H1 (cell line): ENCODE results near the gene LRTM1. TPM values are rescaled to one million over a fixed set of nuclear protein-coding genes. Genes with fewer than 3 reads are reported as not detected.

Experiments
- CTCF ChIA-PET: fragments of 300-600 bp; sonication (Branson Sonifier 250); formaldehyde crosslinking; loops from one replicate; lab custom pipeline; 2021; ENCODE audit not compliant: partially characterized antibody; lab: Charles Lee
- POLR2A ChIA-PET: fragments of 300-600 bp; sonication (Branson Sonifier 250); formaldehyde crosslinking; loops from one replicate; lab custom pipeline; 2021; ENCODE audit warnings: inconsistent platforms; ENCODE audit not compliant: partially characterized antibody; lab: Charles Lee
- DNase-seq, 2 experiments: peaks; one replicate each; pipeline versions ENCODE4 v3.0.0 to v3.0.0-alpha.2; 2010 to 2022; ENCODE audit warnings: low spot score in 2 of 2, low read depth in 1 of 2, mixed read lengths in 1 of 2
- FAIRE-seq: peaks from 2 replicates; lab custom pipeline; 2011; peaks lifted over from hg19 to GRCh38; lab: Jason Lieb, UNC
- H2AFZ ChIP-seq: 2 replicates; pipeline ENCODE4 v1.8.1; 2012; ENCODE audit warnings: low read length, inconsistent platforms
- H2AK5ac ChIP-seq: 2 replicates; pipeline ENCODE4 v1.6.1; 2013; ENCODE audit warnings: low read depth, low read length
- H2BK120ac ChIP-seq: replicated peaks from 2 replicates; pipeline ENCODE3; 2013; ENCODE audit warnings: low read depth, low read length, inconsistent platforms
- H2BK12ac ChIP-seq: 2 replicates; pipeline ENCODE4 v1.6.1; 2013; ENCODE audit warnings: low read depth, low read length
- H2BK15ac ChIP-seq: 2 replicates; pipeline ENCODE4 v1.6.1; 2013; ENCODE audit warnings: low read length
- H2BK20ac ChIP-seq: 2 replicates; pipeline ENCODE4 v1.6.1; 2013; ENCODE audit warnings: low read length
- H2BK5ac ChIP-seq: 2 replicates; pipeline ENCODE4 v1.6.1; 2013; ENCODE audit warnings: low read depth, low read length
- H3K14ac ChIP-seq: 2 replicates; pipeline ENCODE4 v1.6.1; 2013; ENCODE audit warnings: inconsistent platforms; ENCODE audit not compliant: insufficient read length
- H3K18ac ChIP-seq: 2 replicates; pipeline ENCODE4 v1.6.1; 2013; ENCODE audit warnings: low read length; ENCODE audit errors: extremely low read depth
- H3K23ac ChIP-seq: 2 replicates; pipeline ENCODE4 v1.6.1; 2013; ENCODE audit warnings: inconsistent platforms; ENCODE audit not compliant: insufficient read length
- H3K23me2 ChIP-seq: 2 replicates; pipeline ENCODE4 v1.6.1; 2013; ENCODE audit warnings: low read depth, low read length
- H3K27ac ChIP-seq: 2 replicates; pipeline ENCODE4 v1.6.1; 2011; ENCODE audit warnings: low read depth, low read length, inconsistent platforms
- H3K27me3 ChIP-seq, 4 experiments: replicated peaks in 1 of 4; 1 replicate in 1 of 4; 2 replicates in 3 of 4; pipeline versions ENCODE4 v1.6.1 to v1.8.1; 2011 to 2013; ENCODE audit warnings: low read length in 3 of 4, mild to moderate bottlenecking in 3 of 4, inconsistent platforms in 2 of 4, mixed read lengths in 2 of 4, moderate library complexity in 1 of 4; ENCODE audit not compliant: control insufficient read depth in 3 of 4, insufficient read depth in 3 of 4; ENCODE audit errors: extremely low read depth in 1 of 4
- H3K36me3 ChIP-seq, 4 experiments: 2 replicates each; pipeline versions ENCODE4 v1.6.1 to v1.8.1; 2011 to 2013; ENCODE audit warnings: mild to moderate bottlenecking in 4 of 4, low read length in 3 of 4, moderate library complexity in 2 of 4, control low read depth in 1 of 4, inconsistent platforms in 1 of 4; ENCODE audit not compliant: insufficient read depth in 4 of 4, control insufficient read depth in 2 of 4
- H3K4ac ChIP-seq: replicated peaks from 2 replicates; pipeline ENCODE3; 2013; ENCODE audit warnings: low read length, low read depth, mixed read lengths, inconsistent platforms; ENCODE audit not compliant: insufficient read length
- H3K4me1 ChIP-seq, 4 experiments: replicated peaks in 1 of 4; 1 replicate in 1 of 4; 2 replicates in 3 of 4; pipeline versions ENCODE4 v1.6.1 to v1.8.1; 2011 to 2013; ENCODE audit warnings: low read length in 3 of 4, inconsistent platforms in 2 of 4, mixed read lengths in 1 of 4; ENCODE audit not compliant: insufficient read depth in 4 of 4, control insufficient read depth in 3 of 4
- H3K4me2 ChIP-seq, 2 experiments: 2 replicates each; pipeline versions ENCODE4 v1.6.1 to v1.8.1; 2011 to 2013; ENCODE audit warnings: low read depth in 2 of 2, low read length in 2 of 2, control low read depth in 1 of 2, inconsistent platforms in 1 of 2, mild to moderate bottlenecking in 1 of 2; ENCODE audit not compliant: insufficient read depth in 1 of 2
- H3K4me3 ChIP-seq, 4 experiments: fragments of 200-600, 300-600 bp in 1 of 4; sonication (generic), shearing (Covaris generic), sonication (Bioruptor Twin) in 1 of 4; 2 replicates each; pipeline versions ENCODE4 v1.5.1 to v1.8.1; 2011 to 2016; ENCODE audit warnings: low read length in 4 of 4, low read depth in 3 of 4, control low read depth in 2 of 4, inconsistent platforms in 2 of 4, mild to moderate bottlenecking in 2 of 4, mixed read lengths in 1 of 4, moderate library complexity in 1 of 4; ENCODE audit not compliant: insufficient read depth in 2 of 4; ENCODE audit errors: extremely low read depth in 1 of 4
- H3K56ac ChIP-seq: replicated peaks from 2 replicates; pipeline ENCODE3; 2013; ENCODE audit warnings: low read depth, mild to moderate bottlenecking, mixed read lengths, low read length, inconsistent platforms; ENCODE audit not compliant: insufficient read length
- H3K79me1 ChIP-seq: 2 replicates; pipeline ENCODE4 v1.6.1; 2013; ENCODE audit warnings: low read depth, low read length, control low read depth
- H3K79me2 ChIP-seq, 2 experiments: 2 replicates each; pipeline versions ENCODE4 v1.6.1 to v1.8.1; 2012 to 2013; ENCODE audit warnings: low read length in 2 of 2, mild to moderate bottlenecking in 2 of 2, inconsistent platforms in 1 of 2; ENCODE audit not compliant: insufficient read depth in 2 of 2, control insufficient read depth in 1 of 2
- H3K9ac ChIP-seq, 4 experiments: replicated peaks in 1 of 4; 1 replicate in 1 of 4; 2 replicates in 3 of 4; pipeline versions ENCODE4 v1.6.1 to v1.8.1; 2011 to 2013; ENCODE audit warnings: low read depth in 3 of 4, low read length in 3 of 4, control low read depth in 2 of 4, mild to moderate bottlenecking in 2 of 4, moderate library complexity in 2 of 4, inconsistent platforms in 1 of 4; ENCODE audit errors: extremely low read depth in 1 of 4
- H3K9me3 ChIP-seq, 2 experiments: 2 replicates each; pipeline versions ENCODE4 v1.6.1 to v1.8.1; 2012 to 2013; ENCODE audit warnings: mild to moderate bottlenecking in 2 of 2, moderate library complexity in 2 of 2, control low read depth in 1 of 2, inconsistent platforms in 1 of 2, low read depth in 1 of 2, low read length in 1 of 2, mixed read lengths in 1 of 2; ENCODE audit not compliant: insufficient read depth in 2 of 2
- H4K20me1 ChIP-seq, 2 experiments: replicated peaks in 1 of 2; 2 replicates each; pipeline versions ENCODE3 to v1.8.1; 2011 to 2013; ENCODE audit warnings: inconsistent platforms in 2 of 2, low read length in 2 of 2, mild to moderate bottlenecking in 1 of 2; ENCODE audit not compliant: insufficient read depth in 2 of 2, control insufficient read depth in 1 of 2
- H4K5ac ChIP-seq: 2 replicates; pipeline ENCODE4 v1.6.1; 2013; ENCODE audit warnings: low read length, low read depth, mixed read lengths, inconsistent platforms; ENCODE audit not compliant: insufficient read length
- H4K8ac ChIP-seq: 2 replicates; pipeline ENCODE4 v1.8.0; 2013; ENCODE audit warnings: mild to moderate bottlenecking, moderate library complexity, low read length, inconsistent platforms; ENCODE audit not compliant: insufficient read depth; ENCODE audit errors: extremely low read depth
- H4K91ac ChIP-seq: replicated peaks from 2 replicates; pipeline ENCODE3; 2013; ENCODE audit warnings: low read length, mixed read lengths, inconsistent platforms; ENCODE audit not compliant: insufficient read length
- BACH1 ChIP-seq: IDR thresholded peaks from 2 replicates; pipeline ENCODE4 v1.6.1; 2012; ENCODE audit warnings: low read length, improper control_type of control experiment
- EGR1 ChIP-seq: IDR thresholded peaks from 2 replicates; pipeline ENCODE4 v1.6.1; 2011; ENCODE audit warnings: low read depth, low read length, borderline replicate concordance
- JUN ChIP-seq: IDR thresholded peaks from 2 replicates; pipeline ENCODE4 v1.6.1; 2011; ENCODE audit warnings: low read depth, mild to moderate bottlenecking, improper control_type of control experiment, low read length
- RNF2 ChIP-seq: fragments of 200-900, 300-1000 bp; sonication (generic); IDR thresholded peaks from 2 replicates; pipeline ENCODE4 v1.7.1; 2016; ENCODE audit warnings: borderline replicate concordance, low read depth, mild to moderate bottlenecking, antibody characterized with exemption, low read length; ENCODE audit not compliant: poor library complexity, severe bottlenecking; ENCODE audit errors: missing control alignments
- SIX5 ChIP-seq: IDR thresholded peaks from 2 replicates; pipeline ENCODE4 v1.6.1; 2011; ENCODE audit warnings: mild to moderate bottlenecking, low read depth, low read length
- TAF1 ChIP-seq: IDR thresholded peaks from 2 replicates; pipeline ENCODE4 v1.6.1; 2011; ENCODE audit warnings: mild to moderate bottlenecking, low read depth, low read length
- TBP ChIP-seq: IDR thresholded peaks from 2 replicates; pipeline ENCODE4 v1.6.1; 2011; ENCODE audit warnings: low read depth, low read length, improper control_type of control experiment
- TEAD4 ChIP-seq: IDR thresholded peaks from 2 replicates; pipeline ENCODE4 v1.6.1; 2012; ENCODE audit warnings: low read depth, low read length, inconsistent platforms, mixed read lengths
- WGBS, 2 experiments: shearing (Covaris generic) in 1 of 2; methylation state at CpG; one replicate each; pipeline versions ENCODE4 v1.1.6 to v1.1.7; 2013 to 2015; ENCODE audit warnings: low lambda C conversion rate in 2 of 2, mixed read lengths in 2 of 2, inconsistent platforms in 1 of 2, low coverage in 1 of 2, missing lambda C conversion rate in 1 of 2; ENCODE audit not compliant: insufficient replicate concordance in 2 of 2, insufficient coverage in 1 of 2, insufficient read length in 1 of 2; ENCODE audit errors: extremely low coverage in 1 of 2, missing lambda C conversion rate in 1 of 2; 5-methylcytosine and 5-hydroxymethylcytosine counted together
- polyA plus RNA-seq, 7 experiments: library from polyadenylated mRNA; depleted of rRNA in 3 of 7; stranded (reverse) in 5 of 7; unstranded in 2 of 7; fragments of >200 nt in 5 of 7; fragments of 200-250 nt in 2 of 7; gene quantifications; 1 replicate in 5 of 7; 2 replicates in 1 of 7; 4 replicates in 1 of 7; pipeline versions ENCODE4 v1.2.1 to v1.2.3, GENCODE V29; 2011 to 2013; ENCODE audit warnings: missing spikeins in 2 of 7, mixed read lengths in 2 of 7
- total RNA-seq: library from RNA; stranded (reverse); fragmentation: NEBNext Ultra II Directional; extraction: Animal tissue kit (Norgen Biotek cat#: 25700); gene quantifications from 2 replicates; pipeline ENCODE4 v1.2.1, GENCODE V29; 2021

Gene LRTM1
- total and polyA plus RNA-seq, 2 of the 8 experiments (the other 6 are each of a cell fraction or from before 2014, with no cell fraction given) = not detected

DNA sequence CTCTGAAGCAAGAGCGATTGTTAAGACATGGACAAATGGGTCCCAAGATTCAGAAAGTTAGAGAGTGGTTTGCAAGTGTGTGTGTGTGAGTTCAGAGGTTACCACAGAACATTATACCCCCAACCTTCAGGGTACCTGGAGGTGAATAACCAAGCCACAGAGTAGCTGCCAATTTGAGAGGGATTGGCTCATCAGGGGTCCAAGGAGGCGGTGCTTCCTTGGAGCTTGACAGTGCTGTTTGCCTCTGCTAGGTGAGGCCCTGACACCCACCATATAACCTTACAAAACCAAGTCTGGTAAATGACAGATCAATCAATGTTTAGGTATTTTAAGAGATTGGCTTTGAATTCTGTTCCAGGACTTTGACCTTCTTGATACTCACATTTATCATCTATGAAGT, 35.7 kb downstream of the LRTM1 start:
- no peak overlapping the region for H3K27ac ChIP-seq
- H2BK12ac ChIP-seq = no peak overlapping the region
- H2BK15ac ChIP-seq = no peak overlapping the region
- no peak overlapping the region for H3K4ac ChIP-seq
- H3K9me3 ChIP-seq = no peaks in the 10 kb centered on the region
- ChIA-PET POLR2A (no interaction called here), CTCF (interaction anchor here (0.6 kb wide), 1 partner anchor 67 kb away, joined by 3 read pairs; no protein-coding TSS in a partner anchor)
- no peak overlapping the region for H3K23ac ChIP-seq
- no peak overlapping the region for H2BK5ac ChIP-seq
- peaks cover 0 to 4% (median under 1%) of the 10 kb centered on the region in 4 experiments; a peak in 2 of 7 replicates for H3K4me1 ChIP-seq
- H3K4me2 ChIP-seq = no peak overlapping the region
- FAIRE-seq (no peak), DNase-seq (no peak)
- no peak overlapping the region for H3K56ac ChIP-seq
- no peak overlapping the region for H4K91ac ChIP-seq
- no peak overlapping the region for H2AFZ ChIP-seq
- H3K79me1 ChIP-seq = no peaks in the 10 kb centered on the region
- no peaks in the 10 kb centered on the region for H3K79me2 ChIP-seq
- no peak overlapping the region for H2BK120ac ChIP-seq
- H3K27me3 ChIP-seq = no peaks in the 10 kb centered on the region
- H4K20me1 ChIP-seq = no peaks in the 10 kb centered on the region
- H3K4me3 ChIP-seq = no peak overlapping the region
- no peak for TF ChIP-seq TAF1
- no peak for TF ChIP-seq TEAD4
- no peak for TF ChIP-seq TBP
- no peak for TF ChIP-seq EGR1
- no peak for TF ChIP-seq JUN
- no peak for TF ChIP-seq RNF2
- no peak for TF ChIP-seq BACH1
- no peak for TF ChIP-seq SIX5
- H2BK20ac ChIP-seq = no peak overlapping the region
- H4K5ac ChIP-seq = no peak overlapping the region
- H3K14ac ChIP-seq = no peak overlapping the region
- H3K9ac ChIP-seq = no peak overlapping the region
- H4K8ac ChIP-seq = no peak overlapping the region
- 0 out of 8 replicates have a peak, but pooled peaks cover 0 to 4% (median 1%) of the 10 kb centered on the region in 4 experiments for H3K36me3 ChIP-seq
- no peaks in the 10 kb centered on the region; the same call in 1 of the 2 replicates for H3K23me2 ChIP-seq
- H2AK5ac ChIP-seq = no peak overlapping the region
- WGBS, 2 experiments = 83% methylated on average over 2 of the region's 2 CpGs; no CpG with 5 or more reads in 1 of the 2 experiments
- no peak overlapping the region for H3K18ac ChIP-seq
